GM19238 (cell line): ENCODE data around the gene HOXA6.

Source experiments
- DNase-seq: peaks from one replicate; pipeline ENCODE4 v3.0.0; 2011; ENCODE audit warnings: low spot score; ENCODE audit not compliant: insufficient read length

Gene HOXA6

DNA sequence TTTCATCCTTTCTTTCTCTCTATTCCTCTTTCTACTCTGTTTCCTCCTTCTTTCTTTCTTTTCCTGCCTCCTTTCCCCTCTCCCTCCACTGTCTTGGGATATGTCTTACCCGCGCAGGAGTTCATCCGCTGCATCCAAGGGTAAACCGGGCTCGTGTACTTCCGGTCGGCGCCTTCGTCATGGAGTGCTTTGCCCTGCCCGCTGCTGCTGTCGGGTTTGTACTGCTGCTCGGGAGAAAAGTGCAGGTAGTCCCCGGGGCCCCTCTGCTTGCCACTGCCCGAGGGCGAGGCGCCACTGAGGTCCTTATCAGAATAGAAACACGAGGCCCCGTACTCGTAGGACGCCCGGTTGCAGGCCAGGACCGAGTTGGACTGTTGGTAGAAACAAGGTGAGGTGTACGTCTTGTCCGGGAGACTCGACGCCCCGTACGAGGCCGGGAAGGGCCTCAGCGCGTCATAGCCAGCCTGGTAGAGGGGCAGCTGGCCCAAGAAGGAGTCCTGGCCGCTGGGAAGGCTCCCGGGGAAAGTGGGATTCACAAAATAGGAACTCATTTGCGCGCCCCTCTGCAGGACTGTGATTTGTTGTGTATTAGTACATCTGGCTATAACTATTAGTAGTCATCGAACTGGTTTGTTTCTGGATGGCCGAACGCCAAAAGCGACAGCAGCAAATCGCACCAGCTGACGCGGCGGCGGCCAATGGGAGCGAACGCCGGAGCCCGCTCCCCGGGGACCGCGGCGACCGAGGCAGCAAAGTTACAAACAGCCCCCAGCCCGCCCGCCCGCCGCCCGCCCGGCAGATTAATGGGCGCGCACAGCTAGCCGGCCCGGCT, at the start of gene HOXA6:
Gene HOXA6, minus strand, starts transcription at position 576 of the 832 bp plus-strand sequence. Its CDS starts 25 bp downstream, at position 551.
- DNase-seq = no peak

DNA sequence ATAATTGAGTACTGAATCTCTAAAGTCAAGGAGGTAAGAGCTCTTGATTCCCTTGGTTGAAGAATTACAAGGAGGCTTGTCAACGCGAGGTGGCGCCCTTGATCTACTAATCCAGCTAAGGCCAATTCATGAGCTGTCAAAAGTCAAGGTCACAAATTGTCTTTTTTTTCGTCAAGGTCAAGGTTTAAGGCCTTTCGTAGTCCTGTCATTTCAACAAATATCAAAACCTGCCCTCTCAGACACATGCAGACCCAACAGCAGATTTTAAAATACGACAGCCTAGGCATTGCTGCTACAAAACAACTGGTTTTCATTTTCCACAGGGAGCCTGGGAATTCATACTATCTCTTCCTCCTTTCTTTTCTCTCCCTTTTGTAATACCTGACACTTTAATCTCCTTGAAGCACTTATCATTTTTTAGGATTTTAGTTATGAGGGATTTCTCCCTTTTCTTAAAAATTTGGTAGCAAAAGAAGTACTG, 48.8 kb upstream of the HOXA6 start:
- no peak for DNase-seq

- DNase-seq = no peak
These were observed 47.3 kb upstream of the HOXA6 start for GRCh38 chr7:27194686-27195379.

DNA sequence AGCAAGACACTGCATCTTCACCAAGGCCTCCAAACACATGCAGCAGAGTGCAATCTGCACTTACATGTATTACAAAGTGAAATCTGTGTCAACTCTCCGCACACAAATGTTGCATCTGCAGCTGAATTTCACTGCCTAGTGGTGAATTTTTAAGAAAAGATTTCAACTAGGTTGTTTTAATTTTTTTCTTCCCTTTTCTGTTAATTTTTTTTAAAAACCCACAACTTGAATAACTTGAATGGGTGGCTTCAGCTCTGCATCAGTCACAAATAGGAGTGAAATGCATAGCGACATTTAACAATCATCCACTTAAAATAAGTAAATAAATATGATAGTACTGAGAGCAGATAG, 46.4 kb upstream of the HOXA6 start:
- no peak for DNase-seq

DNA sequence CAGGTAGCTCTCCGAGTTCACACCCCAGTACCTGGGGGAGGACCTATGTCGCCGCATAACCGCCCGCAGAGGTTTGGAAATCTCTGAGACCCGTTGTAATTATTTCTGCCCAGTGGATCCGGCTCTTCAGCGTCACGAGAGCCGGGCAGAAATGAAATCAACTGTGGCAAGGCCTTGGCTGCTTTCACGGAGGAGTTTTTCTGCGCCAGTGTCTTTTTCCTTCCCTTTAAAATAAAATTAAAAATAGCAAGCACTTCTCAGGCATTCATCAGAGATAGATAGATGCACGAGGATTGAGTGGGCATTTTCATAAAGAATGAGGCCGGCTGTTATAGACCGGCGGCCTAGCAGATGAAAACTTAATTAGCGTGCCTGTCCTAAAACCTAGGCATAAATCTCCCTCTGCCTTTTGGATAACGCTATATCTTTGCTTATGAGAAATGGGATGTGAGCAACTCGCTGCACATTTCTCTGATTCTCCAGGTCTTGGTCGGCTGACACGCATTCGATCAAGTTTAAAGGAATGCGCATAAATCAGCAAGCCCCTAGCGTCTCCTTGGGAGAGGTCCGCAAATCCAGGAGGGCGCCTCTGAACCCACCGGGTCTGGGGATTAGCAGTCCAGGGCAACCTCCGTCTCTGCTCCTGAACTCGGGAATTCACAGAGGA, 45.9 kb upstream of the HOXA6 start:
- no peak for DNase-seq

DNA sequence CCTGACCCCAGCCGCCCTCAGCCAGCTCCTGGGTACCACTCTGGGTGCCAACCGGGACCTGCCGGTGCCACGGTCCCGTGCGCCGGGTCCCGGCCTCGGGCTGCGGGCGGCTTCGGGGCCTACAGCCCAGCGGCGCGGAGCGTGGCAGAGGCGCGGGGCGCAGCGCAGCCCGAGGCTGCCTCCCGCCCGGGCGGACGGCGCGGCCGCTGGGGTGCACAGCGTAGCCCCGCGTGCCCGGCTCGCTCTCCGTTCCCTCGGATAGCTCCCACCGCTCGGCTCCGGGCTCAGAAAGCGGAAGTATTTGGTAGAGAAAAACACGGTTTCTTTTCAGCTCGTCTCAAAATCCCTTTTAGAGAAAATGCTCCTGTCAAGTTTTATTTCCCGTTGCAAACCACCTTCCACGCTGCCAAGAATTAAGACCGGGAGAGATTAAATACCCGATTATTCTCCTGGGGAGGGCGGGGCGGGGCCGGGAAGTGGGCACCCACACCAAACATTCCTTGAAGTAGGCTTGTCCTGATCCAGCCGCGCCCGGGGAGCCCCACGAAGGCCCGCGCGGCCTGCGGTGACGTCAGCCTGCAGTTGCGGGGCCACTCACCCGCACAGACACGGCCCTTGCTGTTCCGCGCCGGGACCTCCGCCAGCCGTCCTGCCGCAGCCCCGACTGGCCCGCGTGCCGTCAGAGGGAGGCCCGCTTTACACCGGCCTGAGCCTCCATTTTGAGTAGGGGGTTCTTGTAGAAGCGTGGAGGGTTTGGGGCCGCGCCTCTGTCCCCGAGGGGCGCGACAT, 45.2 kb upstream of the HOXA6 start:
- no peak for DNase-seq

DNA sequence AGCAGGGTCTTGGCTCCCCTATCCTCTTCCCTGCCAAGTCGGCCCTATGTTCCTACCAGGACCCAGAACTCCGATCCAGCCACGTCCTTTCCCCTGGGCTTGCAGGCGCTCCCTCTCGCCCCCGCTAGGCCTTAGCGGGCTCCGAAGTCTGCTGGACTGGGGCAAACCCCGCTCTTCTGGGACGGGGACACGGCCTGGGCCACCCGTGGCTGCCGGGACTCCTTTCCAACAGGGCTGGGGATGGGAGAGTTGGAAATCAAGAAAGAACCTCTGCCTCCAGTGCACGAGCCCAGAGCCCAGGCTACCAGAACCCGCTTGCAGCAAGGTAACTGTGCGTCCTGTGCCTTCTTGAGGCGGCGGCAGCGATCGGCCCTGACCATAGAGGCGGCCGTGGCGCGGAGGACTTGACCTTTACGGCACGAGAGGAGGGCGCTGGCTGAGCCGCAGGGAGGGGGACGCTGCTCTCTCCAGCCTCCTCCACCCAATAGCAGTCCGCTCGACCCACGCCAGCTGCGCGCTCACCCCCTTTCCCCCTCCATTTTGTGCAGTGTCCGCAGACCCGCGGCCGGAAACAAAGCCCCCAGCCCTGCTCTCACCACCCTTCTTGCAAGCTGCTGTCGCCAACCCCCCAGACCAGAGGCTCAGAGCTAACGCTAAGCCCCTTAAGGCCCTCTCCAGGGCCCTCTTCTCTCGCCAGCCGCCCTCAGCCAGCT, 44.4 kb upstream of the HOXA6 start:
- no peak for DNase-seq

DNA sequence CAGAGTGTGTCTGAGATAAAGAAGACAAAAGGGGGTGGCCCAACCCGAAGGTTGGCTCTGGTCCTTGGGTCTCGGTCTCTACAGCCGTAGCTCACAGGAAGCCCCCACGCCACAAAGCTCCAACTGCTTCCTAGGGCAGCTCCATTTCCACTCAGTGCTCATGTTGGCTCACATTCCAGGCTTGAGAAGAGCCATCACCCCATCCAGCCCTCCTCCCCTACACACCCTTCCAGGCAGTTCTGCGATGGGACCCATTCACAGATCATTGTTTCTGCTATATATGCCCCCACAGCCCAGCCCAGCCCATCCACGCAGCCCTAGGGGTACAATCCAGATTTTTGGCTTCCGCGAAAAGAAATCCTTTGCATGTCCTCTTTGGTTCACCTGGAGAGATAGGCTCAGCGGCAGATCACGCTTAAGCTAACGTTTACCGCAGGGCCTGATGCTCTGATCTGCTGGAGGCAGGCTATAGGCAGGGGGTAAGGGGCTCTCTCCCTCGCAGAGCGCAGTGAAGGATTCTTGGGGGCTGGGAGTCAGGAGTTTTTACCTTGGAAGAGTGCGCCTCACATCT, 43.7 kb upstream of the HOXA6 start:
- no peak for DNase-seq

DNA sequence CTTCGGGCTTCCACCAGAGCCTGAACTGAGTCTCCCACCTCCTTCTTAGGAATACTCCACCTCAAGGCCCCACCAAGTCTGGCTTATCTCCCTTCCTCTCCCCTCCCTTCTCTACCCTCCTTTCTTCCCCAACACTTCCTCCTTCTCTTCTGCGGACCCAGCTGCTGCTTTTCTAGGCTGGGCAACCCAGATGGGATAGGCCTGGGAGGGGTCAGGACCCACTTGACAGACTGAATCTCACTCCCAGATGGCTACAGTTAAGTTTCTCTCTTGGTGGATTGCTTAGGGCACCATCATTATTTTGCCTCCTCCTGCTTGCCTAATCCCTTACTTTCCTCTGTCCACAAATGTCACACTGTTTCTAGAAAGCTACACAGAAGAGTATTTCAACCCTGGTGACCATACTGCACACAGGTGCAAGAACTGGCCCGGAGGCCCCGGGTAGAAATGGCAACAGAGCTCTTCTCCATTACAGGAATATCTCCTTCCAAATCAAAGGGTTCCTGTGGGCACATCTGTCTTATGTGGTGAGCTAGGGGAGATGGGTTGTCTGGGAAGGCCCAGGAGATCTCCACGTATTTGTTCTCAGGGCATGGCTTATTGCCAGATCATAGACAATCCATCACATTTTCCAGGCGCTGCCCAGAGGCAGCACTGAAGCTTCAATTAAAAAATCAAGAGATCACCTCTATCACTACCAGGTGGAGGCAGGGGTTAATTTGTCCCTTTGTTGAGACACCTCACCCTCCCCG, 42.6 kb upstream of the HOXA6 start:
- DNase-seq = no peak

DNA sequence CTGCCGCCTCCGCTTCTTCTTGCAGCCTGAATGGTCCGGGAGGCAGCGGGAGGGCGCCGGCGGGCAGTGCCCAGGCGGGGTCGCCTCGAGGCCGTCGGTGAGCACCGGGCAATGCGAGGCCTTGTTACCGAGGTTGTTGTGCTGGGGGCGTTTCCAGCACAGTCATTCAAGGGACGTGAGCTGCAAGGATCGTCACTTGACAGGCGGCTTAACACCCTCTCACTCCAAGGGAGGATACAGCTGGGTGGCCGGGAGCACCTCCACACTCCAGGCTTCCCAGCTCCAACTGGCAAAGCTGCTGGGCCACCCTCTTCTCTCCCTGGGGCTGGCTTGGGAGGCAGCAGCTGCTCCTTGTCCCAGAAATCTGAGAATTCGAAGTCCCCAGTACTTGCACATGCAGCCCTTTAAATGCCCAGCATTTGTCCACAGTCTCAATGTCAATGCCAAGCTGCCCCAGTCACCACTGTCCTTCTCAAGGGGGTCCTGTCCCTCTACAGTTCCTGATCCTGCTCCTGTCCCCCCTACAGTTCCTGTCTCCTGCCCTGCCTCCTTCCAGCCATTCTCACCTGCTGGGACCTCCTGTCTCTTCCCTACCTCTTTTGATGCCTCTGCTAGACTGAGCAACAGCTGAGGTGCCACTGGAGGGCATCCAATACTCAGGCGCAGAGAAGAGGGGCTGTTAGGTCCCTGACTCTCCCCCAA, 41.9 kb upstream of the HOXA6 start:
- DNase-seq = no peak

GRCh38 chr7:27188386-27189294, 41.1 kb upstream of the HOXA6 start:
- no peak for DNase-seq

- DNase-seq = no peak
These were observed 40.2 kb upstream of the HOXA6 start for GRCh38 chr7:27187475-27188385.

- DNase-seq = no peak
These were observed 39.3 kb upstream of the HOXA6 start for GRCh38 chr7:27186668-27187474.

DNA sequence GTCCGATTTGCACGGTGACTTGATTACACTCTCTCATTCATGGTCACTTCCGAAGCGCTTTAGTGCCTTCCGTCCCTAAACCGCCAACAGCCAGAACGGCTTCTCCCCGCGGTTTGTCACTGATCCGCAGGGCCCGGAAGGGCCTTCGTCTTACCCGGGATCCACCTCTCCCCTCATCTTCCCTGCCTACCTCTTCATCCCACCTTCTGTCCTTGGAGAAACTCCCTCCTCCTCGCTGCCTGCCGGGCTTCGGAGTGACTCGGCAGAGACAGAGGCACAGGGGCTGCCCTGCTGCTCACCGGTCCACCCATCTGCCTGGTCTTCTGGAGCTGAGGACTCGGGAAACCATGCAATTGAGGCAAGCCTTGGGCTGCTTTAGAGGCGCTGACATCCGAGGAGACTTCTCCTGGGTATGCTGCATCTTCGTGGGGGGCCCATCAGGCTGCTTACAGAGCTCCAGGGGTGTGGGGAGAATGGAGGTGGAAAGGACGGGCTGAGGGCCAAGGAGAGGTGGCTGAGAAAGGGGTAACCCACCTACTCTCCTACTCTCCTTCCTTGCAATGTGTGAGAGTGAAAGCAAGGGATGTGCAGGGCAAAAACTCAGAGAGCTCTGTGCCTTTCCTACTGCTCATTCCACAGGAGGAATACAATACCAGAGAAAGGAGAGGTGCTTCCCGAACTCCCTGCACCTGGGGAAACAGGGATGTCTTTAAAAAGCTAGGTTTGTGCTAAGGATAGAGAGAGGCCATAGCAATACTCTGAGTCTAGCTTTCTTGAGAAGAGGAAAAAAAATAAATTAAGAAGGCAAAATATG, 38.5 kb upstream of the HOXA6 start:
- DNase-seq = no peak
